ENCODE results near the gene GORASP2. TPM values are rescaled to one million over a fixed set of nuclear protein-coding genes. Genes with fewer than 3 reads are reported as not detected.

GORASP2 gene
- total RNA-seq, 1 experiment from 2014 or later, result 97.7 TPM

DNA sequence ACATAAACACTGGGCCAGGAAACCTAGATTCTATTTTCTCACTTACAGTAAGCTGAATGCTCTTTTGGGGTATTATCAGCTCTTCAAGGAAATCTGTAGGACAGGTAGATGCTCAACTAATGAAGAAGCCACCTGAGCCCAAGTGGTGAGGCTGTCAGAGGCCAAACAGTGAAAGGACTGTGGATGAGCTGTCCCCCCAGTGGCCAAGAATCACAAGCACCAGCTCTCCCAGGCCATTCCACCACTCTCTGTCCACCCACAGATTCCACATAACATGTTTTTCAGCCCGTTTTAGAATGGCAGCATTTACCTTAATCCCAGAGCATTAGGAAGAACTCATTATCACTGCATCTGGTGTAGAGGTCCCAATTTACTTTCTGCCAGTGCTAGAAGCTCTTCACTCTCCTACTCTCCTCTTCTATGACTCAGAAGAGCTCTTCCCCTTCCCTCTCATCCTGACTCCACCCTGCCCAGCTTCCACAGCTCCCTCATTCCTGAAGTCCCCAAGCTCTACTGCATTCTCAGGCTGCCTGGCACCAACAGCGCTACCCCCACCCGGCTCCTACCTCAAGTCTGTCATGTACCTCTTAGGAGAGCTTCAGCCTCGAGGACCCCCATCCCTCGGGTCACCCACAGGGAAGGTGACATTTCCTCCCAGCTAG is 43.8 kb upstream of the GORASP2 start:
- no peak overlapping the region for H2BK5ac ChIP-seq (ENCODE audit: insufficient read length, low read length)
- H3K27ac Mint-ChIP-seq, result no peak overlapping the region
- no peak overlapping the region for H3K23ac ChIP-seq (ENCODE audit: insufficient read length, low read depth, low read length)
- H3K27me3 Mint-ChIP-seq (ENCODE audit: low read depth), result peaks cover 9% of the 10 kb centered on the region; the same call in 1 of the 2 replicates
- H4K8ac ChIP-seq (replicated peaks; ENCODE audit: insufficient read length, low read depth, low read length), result no peak overlapping the region
- no peak overlapping the region for H3K4me2 ChIP-seq (ENCODE audit: insufficient read depth, insufficient read length, low read length)
- H2BK12ac ChIP-seq (ENCODE audit: insufficient read length, low read depth, low read length), result no peak overlapping the region
- H4K5ac ChIP-seq (ENCODE audit: insufficient read length, low read depth, low read length), result no peak overlapping the region
- no peak overlapping the region for H2BK15ac ChIP-seq (ENCODE audit: low read depth, low read length)
- no peaks in the 10 kb centered on the region; the same call in 1 of the 2 replicates for H3K4me1 ChIP-seq (ENCODE audit: insufficient read depth, low read length)
- no peaks in the 10 kb centered on the region for H3K79me2 ChIP-seq (ENCODE audit: insufficient read depth, low read length)
- H2AK5ac ChIP-seq (ENCODE audit: insufficient read length, low read length), result no peak overlapping the region
- H3K27me3 ChIP-seq (ENCODE audit: insufficient read depth, low read length), result no peaks in the 10 kb centered on the region
- H3K9ac ChIP-seq (ENCODE audit: extremely low read depth, insufficient read length, low read length), result no peak overlapping the region
- H3K27ac ChIP-seq (ENCODE audit: insufficient read length, low read depth, low read length), result no peak overlapping the region
- H3K36me3 Mint-ChIP-seq (ENCODE audit: insufficient read depth in 1 of 3, low read depth in 3 of 3), result no peaks in the 10 kb centered on the region
- H2AFZ ChIP-seq (ENCODE audit: low read length), result no peak overlapping the region
- H3K14ac ChIP-seq (ENCODE audit: insufficient read depth, low read length), result no peak overlapping the region
- H3K4me3 Mint-ChIP-seq, result no peak overlapping the region
- no peaks in the 10 kb centered on the region for H3K9me3 ChIP-seq (ENCODE audit: control insufficient read depth, low read depth, low read length)
- no peak overlapping the region for H3K56ac ChIP-seq (ENCODE audit: insufficient read length, low read depth, low read length)
- H2BK120ac ChIP-seq (ENCODE audit: low read depth, low read length, poor library complexity, severe bottlenecking), result no peak overlapping the region
- no peak overlapping the region for H3K4ac ChIP-seq (ENCODE audit: low read depth, low read length)
- no peaks in the 10 kb centered on the region for H3K79me1 ChIP-seq (ENCODE audit: insufficient read depth, low read depth, low read length, poor library complexity, severe bottlenecking)
- peak; percentile 23; the same call in 1 of the 3 replicates for TF ChIP-seq CTCF (conservative IDR thresholded peaks at IDR 0.05)
- no peak overlapping the region for H3T11ph ChIP-seq (ENCODE audit: low read length)
- H4K91ac ChIP-seq (ENCODE audit: insufficient read length, low read depth, low read length), result no peak overlapping the region
- no peaks in the 10 kb centered on the region for H4K20me1 ChIP-seq (ENCODE audit: control insufficient read depth, insufficient read depth, insufficient read length)
- no peaks in the 10 kb centered on the region for H3K9me3 Mint-ChIP-seq
- DNase-seq, result no peak
- H3K23me2 ChIP-seq (ENCODE audit: insufficient read length, low read depth, low read length, poor library complexity, severe bottlenecking), result no peaks in the 10 kb centered on the region
- no peak overlapping the region for H3K18ac ChIP-seq (ENCODE audit: insufficient read length, low read depth, low read length)
- H2BK20ac ChIP-seq (ENCODE audit: low read depth, low read length, poor library complexity, severe bottlenecking), result no peak overlapping the region
- WGBS (ENCODE audit: extremely low coverage, insufficient read length, low lambda C conversion rate), result no CpG with 5 or more reads among the region's 5 CpGs
- peaks cover 4 to 5% of the 10 kb centered on the region in 2 experiments for H3K4me1 Mint-ChIP-seq

Measured in H9 (cell line).